ENCODE data around the gene AKAP7. TPM values are rescaled to one million over a fixed set of nuclear protein-coding genes. Genes with fewer than 3 reads are reported as not detected.

Gene AKAP7
- polyA plus RNA-seq, 1 of the 3 experiments (the other 2 are of a cell fraction), result 0.58 TPM

- Histone ChIP-seq H3K9ac (no peak overlapping the region), H3K27me3 (ENCODE audit: insufficient read depth) (no peaks in the 10 kb centered on the region), H3K9me3 (no peaks in the 10 kb centered on the region), H3K79me2 (ENCODE audit: insufficient read depth) (no peaks in the 10 kb centered on the region), H3F3A (replicated peaks; ENCODE audit: insufficient read depth) (no peaks in the 10 kb centered on the region), H3K4me2 (no peak overlapping the region), H2AFZ (ENCODE audit: low read depth) (no peak overlapping the region), H4K20me1 (ENCODE audit: insufficient read depth) (no peaks in the 10 kb centered on the region), H3K9me2 (no peaks in the 10 kb centered on the region), H3K27ac (ENCODE audit: low read depth in 2 of 2, low read length in 1 of 2) (no peak overlapping the region), H3K36me3 (replicated peaks in 1 of 2; ENCODE audit: control insufficient read depth in 1 of 2, insufficient read depth in 2 of 2, low read length in 1 of 2) (no peaks in the 10 kb centered on the region), H3K4me3 (ENCODE audit: low read depth in 2 of 2, low read length in 1 of 2) (no peak overlapping the region), H3K4me1 (ENCODE audit: control insufficient read depth in 1 of 2, insufficient read depth in 2 of 2, low read depth in 1 of 2, low read length in 1 of 2) (no peaks in the 10 kb centered on the region)
- no peak for TF ChIP-seq USF2 (IDR thresholded peaks at IDR 0.05; ENCODE audit: borderline replicate concordance, low read depth, low read length)
- TF ChIP-seq USF1 (IDR thresholded peaks at IDR 0.05; ENCODE audit: borderline replicate concordance, low read depth), result no peak
- no peak for TF ChIP-seq SMC3 (IDR thresholded peaks at IDR 0.05; ENCODE audit: low read depth, low read length)
- TF ChIP-seq IRF3 (IDR thresholded peaks at IDR 0.05; ENCODE audit: low read depth, low read length), result no peak
- TF ChIP-seq REST (IDR thresholded peaks at IDR 0.05; ENCODE audit: low read depth, low read length), result no peak
- TF ChIP-seq MXI1 (IDR thresholded peaks at IDR 0.05; ENCODE audit: low read depth, low read length), result no peak
- no peak for TF ChIP-seq TAF1 (IDR thresholded peaks at IDR 0.05; ENCODE audit: borderline replicate concordance, low read depth, low read length)
- TF ChIP-seq NRF1 (IDR thresholded peaks at IDR 0.05; ENCODE audit: low read depth, low read length), result no peak
- no peak for TF ChIP-seq FOXM1 (IDR thresholded peaks at IDR 0.05; ENCODE audit: low read depth)
- TF ChIP-seq CTCF (IDR thresholded peaks at IDR 0.05), result no peak
- TF ChIP-seq RFX5 (IDR thresholded peaks at IDR 0.05; ENCODE audit: low read length), result no peak
- TF ChIP-seq FOXJ3 (CRISPR knock-in tag; IDR thresholded peaks at IDR 0.05), result no peak
- TF ChIP-seq GABPA (IDR thresholded peaks at IDR 0.05; ENCODE audit: low read depth), result no peak
- no peak for TF ChIP-seq TCF12 (IDR thresholded peaks at IDR 0.05)
- no peak for TF ChIP-seq MAX (IDR thresholded peaks at IDR 0.05; ENCODE audit: low read depth)
- POLR2A ChIA-PET, result no interaction called here
- CTCF ChIA-PET, result no interaction called here
- WGBS (ENCODE audit: low lambda C conversion rate), result 5% methylated on average over 3 of the region's 3 CpGs
- no peak for DNase-seq
Observed at GRCh38 chr6:131317516-131317915, 182.2 kb downstream of the AKAP7 start.
